HL-60 (cell line): ENCODE data around the gene PRDM15.

Experiments used
- DNase-seq, 2 experiments: peaks; one replicate each; pipeline ENCODE4 v3.0.0-alpha.2; 2010 to 2020; ENCODE audit warnings: low read depth in 1 of 2, low spot score in 1 of 2
- H3K27ac ChIP-seq: fragments of 250-450 bp; sonication (Bioruptor Pico); replicated peaks from 2 replicates; pipeline ENCODE4 v1.5.1; 2020; ENCODE audit warnings: mild to moderate bottlenecking, moderate library complexity
- H3K27me3 ChIP-seq: fragments of 250-450 bp; sonication (Bioruptor Pico); 2 replicates; pipeline ENCODE4 v1.5.1; 2021; ENCODE audit warnings: mild to moderate bottlenecking, moderate library complexity; ENCODE audit not compliant: insufficient read depth, poor library complexity, severe bottlenecking
- H3K4me3 ChIP-seq: replicated peaks from 2 replicates; pipeline ENCODE4 v1.5.1; 2011; ENCODE audit warnings: mild to moderate bottlenecking, control low read depth, low read length; ENCODE audit not compliant: insufficient read depth
- GABPA ChIP-seq: IDR thresholded peaks from 2 replicates; pipeline ENCODE4 v1.6.1; 2012; ENCODE audit warnings: low read depth
- POLR2AphosphoS5 ChIP-seq: IDR thresholded peaks from 2 replicates; pipeline ENCODE4 v1.6.1; 2012; ENCODE audit warnings: low read depth
- SPI1 ChIP-seq: IDR thresholded peaks from 2 replicates; pipeline ENCODE4 v1.6.1; 2012; ENCODE audit warnings: low read depth, mild to moderate bottlenecking, borderline replicate concordance
- TF ChIP-seq, protein P1 (sequence below): IDR thresholded peaks from 2 replicates; pipeline ENCODE4 v1.6.1; 2012; ENCODE audit warnings: low read depth; ENCODE audit not compliant: insufficient replicate concordance
- TF ChIP-seq, protein P2 (sequence below): IDR thresholded peaks from one replicate; pipeline ENCODE4 v1.5.1; 2011; ENCODE audit warnings: low read length, control low read depth, inconsistent platforms; ENCODE audit not compliant: insufficient read depth

Gene PRDM15

DNA sequence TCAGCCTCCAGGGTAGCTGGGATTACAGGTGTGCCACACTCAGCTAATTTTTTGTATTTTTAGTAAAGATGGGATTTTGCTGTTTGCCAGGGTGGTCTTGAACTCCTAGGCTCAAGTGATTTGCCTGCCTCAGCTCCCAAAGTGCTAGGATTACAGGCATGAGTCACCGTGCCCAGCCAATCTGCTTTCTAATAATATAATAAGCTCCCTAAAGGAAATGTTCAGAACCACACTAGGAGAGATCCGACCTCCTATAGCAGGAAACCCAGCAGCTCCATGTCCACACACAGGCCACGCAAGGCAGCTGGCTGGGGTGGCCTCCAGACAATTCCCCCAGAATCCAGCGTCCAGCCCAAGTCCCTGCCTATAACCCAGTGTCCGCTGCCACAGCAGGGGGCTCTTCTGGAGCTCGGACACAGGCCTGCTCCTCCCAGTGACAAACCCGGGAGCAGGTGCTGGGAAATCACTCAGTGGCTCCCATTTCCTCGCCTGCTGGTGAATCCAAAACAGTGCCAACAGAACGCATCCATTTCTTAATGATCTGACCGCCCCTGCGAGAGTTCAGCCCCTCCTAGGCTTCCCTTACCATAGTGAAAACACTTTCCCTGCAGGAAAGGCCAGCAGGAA, 119.8 kb downstream of the PRDM15 start:
- no peak for DNase-seq
- TF ChIP-seq POLR2AphosphoS5, result no peak
- TF ChIP-seq, protein P1, sequence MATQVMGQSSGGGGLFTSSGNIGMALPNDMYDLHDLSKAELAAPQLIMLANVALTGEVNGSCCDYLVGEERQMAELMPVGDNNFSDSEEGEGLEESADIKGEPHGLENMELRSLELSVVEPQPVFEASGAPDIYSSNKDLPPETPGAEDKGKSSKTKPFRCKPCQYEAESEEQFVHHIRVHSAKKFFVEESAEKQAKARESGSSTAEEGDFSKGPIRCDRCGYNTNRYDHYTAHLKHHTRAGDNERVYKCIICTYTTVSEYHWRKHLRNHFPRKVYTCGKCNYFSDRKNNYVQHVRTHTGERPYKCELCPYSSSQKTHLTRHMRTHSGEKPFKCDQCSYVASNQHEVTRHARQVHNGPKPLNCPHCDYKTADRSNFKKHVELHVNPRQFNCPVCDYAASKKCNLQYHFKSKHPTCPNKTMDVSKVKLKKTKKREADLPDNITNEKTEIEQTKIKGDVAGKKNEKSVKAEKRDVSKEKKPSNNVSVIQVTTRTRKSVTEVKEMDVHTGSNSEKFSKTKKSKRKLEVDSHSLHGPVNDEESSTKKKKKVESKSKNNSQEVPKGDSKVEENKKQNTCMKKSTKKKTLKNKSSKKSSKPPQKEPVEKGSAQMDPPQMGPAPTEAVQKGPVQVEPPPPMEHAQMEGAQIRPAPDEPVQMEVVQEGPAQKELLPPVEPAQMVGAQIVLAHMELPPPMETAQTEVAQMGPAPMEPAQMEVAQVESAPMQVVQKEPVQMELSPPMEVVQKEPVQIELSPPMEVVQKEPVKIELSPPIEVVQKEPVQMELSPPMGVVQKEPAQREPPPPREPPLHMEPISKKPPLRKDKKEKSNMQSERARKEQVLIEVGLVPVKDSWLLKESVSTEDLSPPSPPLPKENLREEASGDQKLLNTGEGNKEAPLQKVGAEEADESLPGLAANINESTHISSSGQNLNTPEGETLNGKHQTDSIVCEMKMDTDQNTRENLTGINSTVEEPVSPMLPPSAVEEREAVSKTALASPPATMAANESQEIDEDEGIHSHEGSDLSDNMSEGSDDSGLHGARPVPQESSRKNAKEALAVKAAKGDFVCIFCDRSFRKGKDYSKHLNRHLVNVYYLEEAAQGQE, result no peak
- TF ChIP-seq, protein P2, sequence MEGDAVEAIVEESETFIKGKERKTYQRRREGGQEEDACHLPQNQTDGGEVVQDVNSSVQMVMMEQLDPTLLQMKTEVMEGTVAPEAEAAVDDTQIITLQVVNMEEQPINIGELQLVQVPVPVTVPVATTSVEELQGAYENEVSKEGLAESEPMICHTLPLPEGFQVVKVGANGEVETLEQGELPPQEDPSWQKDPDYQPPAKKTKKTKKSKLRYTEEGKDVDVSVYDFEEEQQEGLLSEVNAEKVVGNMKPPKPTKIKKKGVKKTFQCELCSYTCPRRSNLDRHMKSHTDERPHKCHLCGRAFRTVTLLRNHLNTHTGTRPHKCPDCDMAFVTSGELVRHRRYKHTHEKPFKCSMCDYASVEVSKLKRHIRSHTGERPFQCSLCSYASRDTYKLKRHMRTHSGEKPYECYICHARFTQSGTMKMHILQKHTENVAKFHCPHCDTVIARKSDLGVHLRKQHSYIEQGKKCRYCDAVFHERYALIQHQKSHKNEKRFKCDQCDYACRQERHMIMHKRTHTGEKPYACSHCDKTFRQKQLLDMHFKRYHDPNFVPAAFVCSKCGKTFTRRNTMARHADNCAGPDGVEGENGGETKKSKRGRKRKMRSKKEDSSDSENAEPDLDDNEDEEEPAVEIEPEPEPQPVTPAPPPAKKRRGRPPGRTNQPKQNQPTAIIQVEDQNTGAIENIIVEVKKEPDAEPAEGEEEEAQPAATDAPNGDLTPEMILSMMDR, result no peak
- TF ChIP-seq SPI1, result no peak
- TF ChIP-seq GABPA, result no peak
- Histone ChIP-seq H3K27me3 (peaks cover 19% of the 10 kb centered on the region), H3K4me3 (no peak overlapping the region), H3K27ac (no peak overlapping the region)

DNA sequence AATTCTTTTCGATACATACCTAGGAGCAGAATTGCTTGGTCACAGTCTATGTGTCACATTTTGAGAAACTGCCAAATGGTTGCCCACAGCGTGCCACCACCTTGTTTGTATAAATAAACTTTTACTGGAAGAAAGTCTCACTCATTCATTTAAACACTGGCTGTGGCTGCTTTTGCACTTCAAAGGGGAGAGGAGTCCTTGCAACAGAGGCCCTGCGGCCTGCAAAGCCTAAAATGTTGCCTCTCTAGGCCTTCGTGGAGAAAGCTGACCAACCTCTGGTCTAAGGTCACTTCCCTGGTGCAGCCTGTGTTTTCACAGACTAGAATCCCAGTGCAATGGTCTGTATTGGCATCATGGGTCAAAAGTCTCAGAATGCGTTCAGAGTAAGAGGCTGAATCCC, 120.6 kb downstream of the PRDM15 start:
- DNase-seq, result no peak
- Histone ChIP-seq H3K27me3 (peaks cover 19% of the 10 kb centered on the region), H3K4me3 (no peak overlapping the region), H3K27ac (no peak overlapping the region)
- TF ChIP-seq, protein P1, result no peak
- TF ChIP-seq, protein P2, result no peak
- TF ChIP-seq POLR2AphosphoS5, result no peak
- TF ChIP-seq SPI1, result no peak
- no peak for TF ChIP-seq GABPA

DNA sequence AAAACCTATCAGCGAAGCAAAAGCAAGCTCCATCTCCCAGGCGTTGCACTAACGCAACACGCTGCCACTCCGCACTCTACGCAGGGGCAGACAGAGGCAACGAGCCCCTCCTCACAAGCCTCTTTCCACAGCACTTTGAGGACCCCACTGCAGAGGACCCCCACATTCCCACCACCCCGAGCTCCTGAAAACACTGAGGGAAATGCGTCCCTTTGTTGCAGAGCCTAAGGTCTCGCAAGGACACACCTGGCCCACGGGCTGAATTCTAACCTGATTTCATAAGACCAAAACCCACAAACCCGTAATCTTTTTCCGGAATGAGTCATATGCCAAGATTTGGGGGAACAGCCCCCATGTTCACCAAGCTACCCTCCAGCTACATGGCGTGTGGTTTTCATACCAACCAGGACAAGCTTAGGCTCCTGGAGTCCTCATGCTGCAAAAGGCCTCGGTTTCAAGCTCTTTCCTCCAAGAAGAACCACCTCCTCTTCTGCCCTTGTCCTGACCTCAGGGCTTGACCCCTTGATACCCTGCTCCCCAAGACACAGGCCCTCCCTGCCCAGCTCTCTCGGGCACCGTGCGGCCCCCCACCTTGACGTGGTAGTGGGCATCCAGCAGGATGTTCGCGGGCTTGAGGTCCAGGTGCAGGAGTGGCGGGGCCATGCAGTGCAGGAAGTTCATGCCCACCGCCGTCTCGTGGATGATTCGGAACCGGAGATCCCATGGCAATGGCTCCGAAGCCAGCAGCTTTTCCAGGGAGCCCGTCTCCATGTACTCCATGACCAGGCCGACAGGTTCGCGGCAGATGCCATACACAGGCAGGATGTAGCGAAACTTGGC, 123.0 kb downstream of the PRDM15 start:
- Histone ChIP-seq H3K27ac (no peak overlapping the region), H3K4me3 (no peak overlapping the region), H3K27me3 (peaks cover 6% of the 10 kb centered on the region)
- TF ChIP-seq, protein P1, result no peak
- TF ChIP-seq, protein P2, result no peak
- no peak for TF ChIP-seq POLR2AphosphoS5
- no peak for DNase-seq
